G401 (cell line): Measurements from ENCODE around the gene OLIG1. TPM values are rescaled to one million over a fixed set of nuclear protein-coding genes. Genes with fewer than 3 reads are reported as not detected.

Source experiments
- total RNA-seq: library from RNA; depleted of rRNA; stranded (reverse); fragments of >200 nt; shearing (Covaris generic); gene quantifications from 2 replicates; pipeline ENCODE4 v1.2.3, GENCODE V29; 2014; rRNA removed

OLIG1 gene
- total RNA-seq, 1 experiment from 2014 or later = not detected

Other genes with a start within 250 kb of the OLIG1 start
- not detected in 2 replicates for gene OLIG2, start 44.2 kb upstream of the OLIG1 start, total RNA-seq
- 3.3 and 6.8 TPM in 2 replicates for gene IFNAR2, start 159.8 kb downstream of the OLIG1 start, total RNA-seq
- gene IL10RB, start 196.2 kb downstream of the OLIG1 start, total RNA-seq = 16.6 and 16.7 TPM in 2 replicates